ENCODE results near the gene RAD54L2.

Gene RAD54L2

GRCh38 chr3:51539291-51539941 lies 897 bp downstream of the RAD54L2 start:
- TF ChIP-seq CTCF (IDR thresholded peaks at IDR 0.05) = no peak

- no peak for TF ChIP-seq CTCF (IDR thresholded peaks at IDR 0.05)
Measured at GRCh38 chr3:51544011-51544775, 5.7 kb downstream of the RAD54L2 start.

GRCh38 chr3:51547274-51547673 lies 8.8 kb downstream of the RAD54L2 start:
- no peak for TF ChIP-seq CTCF (IDR thresholded peaks at IDR 0.05)

- no peak for TF ChIP-seq CTCF (IDR thresholded peaks at IDR 0.05)
Measured at GRCh38 chr3:51549311-51549710, 10.8 kb downstream of the RAD54L2 start.

- TF ChIP-seq CTCF (IDR thresholded peaks at IDR 0.05) = no peak
Measured at GRCh38 chr3:51550080-51550819, 11.7 kb downstream of the RAD54L2 start.

- TF ChIP-seq CTCF (IDR thresholded peaks at IDR 0.05) = no peak
Measured at GRCh38 chr3:51557993-51558392, 19.5 kb downstream of the RAD54L2 start.

- no peak for TF ChIP-seq CTCF (IDR thresholded peaks at IDR 0.05)
Measured at GRCh38 chr3:51559411-51559888, 20.9 kb downstream of the RAD54L2 start.

All from LNCAP (cell line).